ENCODE results near the gene SPECC1. TPM values are rescaled to one million over a fixed set of nuclear protein-coding genes. Genes with fewer than 3 reads are reported as not detected.

Gene SPECC1
- total and polyA plus RNA-seq, 9 of the 15 experiments (the other 6 are each of a cell fraction or from before 2014, with no cell fraction given), result 2.4 to 19.6 (median 14.7) TPM

DNA sequence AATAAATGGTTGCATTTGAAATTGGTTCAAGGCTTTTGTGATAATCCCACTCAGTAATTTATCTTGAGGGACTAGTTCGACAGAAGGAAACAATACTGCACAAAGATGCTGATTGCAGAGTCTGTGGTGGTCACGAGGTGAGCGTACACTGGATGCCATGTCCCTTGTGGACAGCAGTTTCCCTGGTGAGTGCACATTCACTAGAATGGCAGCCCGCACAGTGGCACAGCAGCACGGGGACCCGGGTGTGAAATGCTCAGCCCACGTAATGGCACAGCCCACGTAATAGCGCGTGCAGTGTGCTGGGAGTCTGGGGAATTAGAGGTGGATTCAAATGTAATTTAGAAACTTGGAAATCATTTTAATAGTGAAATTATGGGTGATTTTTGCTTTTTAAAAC is 304.1 kb downstream of the SPECC1 start:
- no TSS peak for BruUV-seq (replicated peaks)
- no peaks in the 10 kb centered on the region for H4K20me1 ChIP-seq (replicated peaks; ENCODE audit: control insufficient read depth, insufficient read depth, low read length)
- WGBS (ENCODE audit: insufficient coverage, low coverage, missing lambda C conversion rate), result 80% methylated on average over 9 of the region's 10 CpGs
- in situ Hi-C loops (cut with MboI) (loop anchor here (10.0 kb wide), 2 partner anchors 189 to 319 kb away; no protein-coding TSS in a partner anchor), intact Hi-C loops (cut with micrococcal nuclease) (no loop called here)
- no peak overlapping the region for H3K9ac ChIP-seq (ENCODE audit: insufficient read depth in 1 of 2, low read depth in 2 of 2, low read length in 2 of 2)
- TF ChIP-seq HDAC3 (IDR thresholded peaks at IDR 0.05; ENCODE audit: borderline replicate concordance, partially characterized antibody) (no peak), NFE2L1 (tag; IDR thresholded peaks at IDR 0.05; ENCODE audit: borderline replicate concordance, low read depth) (no peak), SAP30 (IDR thresholded peaks at IDR 0.05; ENCODE audit: borderline replicate concordance, insufficient read depth, low read depth, low read length, poor library complexity, severe bottlenecking) (no peak), MYC (IDR thresholded peaks at IDR 0.05; ENCODE audit: low read depth, low read length) (no peak), MYC (CRISPR knock-in tag; IDR thresholded peaks at IDR 0.05; ENCODE audit: borderline replicate concordance, low read depth) (no peak)
- TF ChIP-seq, protein P1, sequence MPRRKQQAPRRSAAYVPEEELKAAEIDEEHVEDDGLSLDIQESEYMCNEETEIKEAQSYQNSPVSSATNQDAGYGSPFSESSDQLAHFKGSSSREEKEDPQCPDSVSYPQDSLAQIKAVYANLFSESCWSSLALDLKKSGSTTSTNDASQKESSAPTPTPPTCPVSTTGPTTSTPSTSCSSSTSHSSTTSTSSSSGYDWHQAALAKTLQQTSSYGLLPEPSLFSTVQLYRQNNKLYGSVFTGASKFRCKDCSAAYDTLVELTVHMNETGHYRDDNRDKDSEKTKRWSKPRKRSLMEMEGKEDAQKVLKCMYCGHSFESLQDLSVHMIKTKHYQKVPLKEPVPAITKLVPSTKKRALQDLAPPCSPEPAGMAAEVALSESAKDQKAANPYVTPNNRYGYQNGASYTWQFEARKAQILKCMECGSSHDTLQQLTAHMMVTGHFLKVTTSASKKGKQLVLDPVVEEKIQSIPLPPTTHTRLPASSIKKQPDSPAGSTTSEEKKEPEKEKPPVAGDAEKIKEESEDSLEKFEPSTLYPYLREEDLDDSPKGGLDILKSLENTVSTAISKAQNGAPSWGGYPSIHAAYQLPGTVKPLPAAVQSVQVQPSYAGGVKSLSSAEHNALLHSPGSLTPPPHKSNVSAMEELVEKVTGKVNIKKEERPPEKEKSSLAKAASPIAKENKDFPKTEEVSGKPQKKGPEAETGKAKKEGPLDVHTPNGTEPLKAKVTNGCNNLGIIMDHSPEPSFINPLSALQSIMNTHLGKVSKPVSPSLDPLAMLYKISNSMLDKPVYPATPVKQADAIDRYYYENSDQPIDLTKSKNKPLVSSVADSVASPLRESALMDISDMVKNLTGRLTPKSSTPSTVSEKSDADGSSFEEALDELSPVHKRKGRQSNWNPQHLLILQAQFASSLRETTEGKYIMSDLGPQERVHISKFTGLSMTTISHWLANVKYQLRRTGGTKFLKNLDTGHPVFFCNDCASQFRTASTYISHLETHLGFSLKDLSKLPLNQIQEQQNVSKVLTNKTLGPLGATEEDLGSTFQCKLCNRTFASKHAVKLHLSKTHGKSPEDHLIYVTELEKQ (CRISPR knock-in tag; IDR thresholded peaks at IDR 0.05), result no peak
- TF ChIP-seq, protein P2, sequence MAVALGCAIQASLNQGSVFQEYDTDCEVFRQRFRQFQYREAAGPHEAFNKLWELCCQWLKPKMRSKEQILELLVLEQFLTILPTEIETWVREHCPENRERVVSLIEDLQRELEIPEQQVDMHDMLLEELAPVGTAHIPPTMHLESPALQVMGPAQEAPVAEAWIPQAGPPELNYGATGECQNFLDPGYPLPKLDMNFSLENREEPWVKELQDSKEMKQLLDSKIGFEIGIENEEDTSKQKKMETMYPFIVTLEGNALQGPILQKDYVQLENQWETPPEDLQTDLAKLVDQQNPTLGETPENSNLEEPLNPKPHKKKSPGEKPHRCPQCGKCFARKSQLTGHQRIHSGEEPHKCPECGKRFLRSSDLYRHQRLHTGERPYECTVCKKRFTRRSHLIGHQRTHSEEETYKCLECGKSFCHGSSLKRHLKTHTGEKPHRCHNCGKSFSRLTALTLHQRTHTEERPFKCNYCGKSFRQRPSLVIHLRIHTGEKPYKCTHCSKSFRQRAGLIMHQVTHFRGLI (CRISPR knock-in tag; IDR thresholded peaks at IDR 0.05), result no peak
- TF ChIP-seq, protein P3, sequence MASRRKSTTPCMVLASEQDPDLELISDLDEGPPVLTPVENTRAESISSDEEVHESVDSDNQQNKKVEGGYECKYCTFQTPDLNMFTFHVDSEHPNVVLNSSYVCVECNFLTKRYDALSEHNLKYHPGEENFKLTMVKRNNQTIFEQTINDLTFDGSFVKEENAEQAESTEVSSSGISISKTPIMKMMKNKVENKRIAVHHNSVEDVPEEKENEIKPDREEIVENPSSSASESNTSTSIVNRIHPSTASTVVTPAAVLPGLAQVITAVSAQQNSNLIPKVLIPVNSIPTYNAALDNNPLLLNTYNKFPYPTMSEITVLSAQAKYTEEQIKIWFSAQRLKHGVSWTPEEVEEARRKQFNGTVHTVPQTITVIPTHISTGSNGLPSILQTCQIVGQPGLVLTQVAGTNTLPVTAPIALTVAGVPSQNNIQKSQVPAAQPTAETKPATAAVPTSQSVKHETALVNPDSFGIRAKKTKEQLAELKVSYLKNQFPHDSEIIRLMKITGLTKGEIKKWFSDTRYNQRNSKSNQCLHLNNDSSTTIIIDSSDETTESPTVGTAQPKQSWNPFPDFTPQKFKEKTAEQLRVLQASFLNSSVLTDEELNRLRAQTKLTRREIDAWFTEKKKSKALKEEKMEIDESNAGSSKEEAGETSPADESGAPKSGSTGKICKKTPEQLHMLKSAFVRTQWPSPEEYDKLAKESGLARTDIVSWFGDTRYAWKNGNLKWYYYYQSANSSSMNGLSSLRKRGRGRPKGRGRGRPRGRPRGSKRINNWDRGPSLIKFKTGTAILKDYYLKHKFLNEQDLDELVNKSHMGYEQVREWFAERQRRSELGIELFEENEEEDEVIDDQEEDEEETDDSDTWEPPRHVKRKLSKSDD (conservative IDR thresholded peaks at IDR 0.05; ENCODE audit: low read length), result no peak
- H3K79me2 ChIP-seq (ENCODE audit: control insufficient read depth, insufficient read depth, low read length), result no peaks in the 10 kb centered on the region
- POLR2A ChIA-PET, result no interaction called here
- no peaks in the 10 kb centered on the region for H3K9me3 ChIP-seq (replicated peaks; ENCODE audit: control insufficient read depth, insufficient read depth, low read depth, low read length)
- H3K9me1 ChIP-seq (ENCODE audit: control insufficient read depth, insufficient read depth, low read length), result no peaks in the 10 kb centered on the region
- H3K4me1 ChIP-seq (replicated peaks in 1 of 2; ENCODE audit: control insufficient read depth in 2 of 2, insufficient read depth in 2 of 2, low read length in 2 of 2), result no peaks in the 10 kb centered on the region
- no peak for DNase-seq (ENCODE audit: extremely low read depth in 1 of 4, low spot score in 3 of 4)
- no peaks in the 10 kb centered on the region for H3K27me3 ChIP-seq (ENCODE audit: control insufficient read depth in 2 of 2, insufficient read depth in 2 of 2, low read length in 2 of 2)
- CTCF ChIA-PET (ENCODE audit: low intra/inter-chr PET ratio), result no interaction called here
- H3K4me2 ChIP-seq (ENCODE audit: insufficient read depth, low read length), result no peak overlapping the region
- no peak overlapping the region for H3K4me3 ChIP-seq
- no peak overlapping the region for H2AFZ ChIP-seq (ENCODE audit: low read depth, low read length)
- no peaks in the 10 kb centered on the region for H3K36me3 ChIP-seq (ENCODE audit: control insufficient read depth, insufficient read depth, low read length)
- FAIRE-seq, result no peak
- no peak for ATAC-seq
- H3K27ac ChIP-seq (ENCODE audit: extremely low read depth, low read depth, low read length), result no peak overlapping the region
